AML-193 (cell line): ENCODE measurements around the gene FKRP.
A peak's percentile ranks its signal among the peaks of the same experiment; 100 is the strongest.

Source experiments
- DNase-seq, 2 experiments: peaks; one replicate each; lab custom pipeline; 2025; lab: John Stamatoyannopoulos, UW

The FKRP gene

DNA sequence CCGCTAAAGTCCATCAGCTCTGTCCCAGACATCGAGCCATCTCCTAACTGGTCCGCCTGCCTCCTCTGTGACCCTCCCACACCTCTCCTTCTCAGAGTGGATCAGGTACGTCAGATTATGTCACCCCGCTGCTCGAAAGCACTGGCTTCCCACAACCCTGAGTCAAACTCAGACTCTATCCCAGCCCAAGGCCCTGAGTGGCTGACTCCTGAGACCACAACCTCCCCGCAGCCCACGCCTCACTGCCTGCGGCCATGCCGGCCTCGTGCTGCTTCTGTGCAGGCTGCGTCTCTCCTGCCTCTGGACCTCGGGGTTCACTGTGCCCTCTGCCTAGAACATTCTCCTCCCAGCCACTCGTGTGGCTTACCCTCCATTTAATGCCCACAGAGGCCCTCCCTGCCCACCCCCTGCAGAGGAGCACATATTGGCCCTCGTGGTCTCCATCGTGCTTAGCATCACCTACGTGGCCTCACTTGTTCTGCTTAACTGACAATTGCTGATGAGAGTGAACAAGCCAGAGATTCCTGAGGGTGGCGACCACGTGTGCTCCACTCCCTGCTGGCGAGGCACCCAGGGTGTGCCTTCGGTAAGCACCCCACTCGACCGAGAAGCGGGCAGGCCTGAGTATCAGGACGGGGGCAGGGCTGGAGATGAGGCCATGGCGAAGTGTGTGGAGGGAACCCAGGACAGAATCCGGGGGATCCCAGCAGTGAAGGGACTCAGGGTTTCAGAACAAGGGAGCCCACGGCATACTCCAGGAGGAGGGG, 13.5 kb upstream of the FKRP start:
- DNase-seq: no peak

DNA sequence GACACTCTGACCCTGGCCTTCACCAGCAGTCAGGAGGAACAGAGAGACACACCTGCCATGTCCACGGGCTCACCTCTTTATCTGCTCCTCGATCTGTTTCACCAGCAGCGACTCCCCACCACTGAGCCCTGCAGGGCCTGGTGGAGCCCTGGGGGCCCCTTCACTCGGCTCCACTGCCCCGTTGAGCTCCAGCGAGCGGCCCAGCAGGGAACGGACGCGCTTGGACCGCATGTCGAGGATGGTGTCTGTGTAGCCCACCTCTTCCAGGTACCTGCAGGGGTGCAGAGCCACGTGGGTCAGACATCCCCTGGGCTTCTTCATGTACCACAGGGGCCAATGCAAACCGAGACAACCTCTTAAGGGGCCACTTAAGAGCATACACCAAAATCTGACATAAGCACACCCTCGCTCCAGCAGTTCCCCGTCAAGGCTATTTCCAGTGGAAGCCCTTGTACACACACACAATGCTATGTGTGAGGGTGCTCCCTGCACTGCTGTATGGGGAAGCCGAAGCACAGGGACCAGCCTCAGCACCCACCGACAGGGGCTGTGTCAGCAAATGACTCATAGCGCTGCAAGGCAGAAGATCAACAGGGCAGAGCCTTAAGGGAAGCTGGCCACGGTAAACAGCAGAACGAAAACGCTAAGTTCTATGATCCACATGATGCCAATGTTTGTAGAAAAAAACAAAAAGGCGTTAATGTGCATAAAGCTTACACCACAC, 12.7 kb upstream of the FKRP start:
- DNase-seq: no peak

DNA sequence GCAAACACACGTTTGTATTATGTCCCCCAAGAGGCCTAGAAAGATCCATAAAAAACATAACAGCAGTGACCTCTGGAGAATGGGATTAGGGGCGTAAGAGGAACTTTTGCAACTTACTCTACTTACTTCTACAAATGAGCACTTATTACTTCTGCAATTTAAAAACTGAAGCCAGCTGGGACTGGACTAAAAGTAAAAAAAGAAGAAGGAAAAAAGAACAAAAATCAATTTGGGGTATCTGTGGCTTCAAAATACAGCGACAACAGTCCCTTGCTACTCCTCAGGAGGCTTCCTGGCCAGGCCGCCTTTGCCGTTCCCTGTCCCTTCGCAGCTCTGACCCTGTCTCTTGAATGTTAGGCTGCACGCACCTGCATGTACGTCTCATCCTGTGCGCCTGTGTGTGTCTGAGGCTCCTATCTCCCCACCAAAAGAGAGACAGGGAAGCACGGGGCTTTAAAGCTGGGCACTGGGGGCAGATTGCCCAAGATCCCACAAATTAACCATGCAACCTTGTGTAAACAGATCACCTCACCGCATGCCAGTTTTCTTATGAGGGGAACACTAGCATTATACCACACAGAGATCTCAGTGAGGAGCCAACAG, 12.1 kb upstream of the FKRP start:
- DNase-seq: peak in 1 of 2 experiments; percentile 13

DNA sequence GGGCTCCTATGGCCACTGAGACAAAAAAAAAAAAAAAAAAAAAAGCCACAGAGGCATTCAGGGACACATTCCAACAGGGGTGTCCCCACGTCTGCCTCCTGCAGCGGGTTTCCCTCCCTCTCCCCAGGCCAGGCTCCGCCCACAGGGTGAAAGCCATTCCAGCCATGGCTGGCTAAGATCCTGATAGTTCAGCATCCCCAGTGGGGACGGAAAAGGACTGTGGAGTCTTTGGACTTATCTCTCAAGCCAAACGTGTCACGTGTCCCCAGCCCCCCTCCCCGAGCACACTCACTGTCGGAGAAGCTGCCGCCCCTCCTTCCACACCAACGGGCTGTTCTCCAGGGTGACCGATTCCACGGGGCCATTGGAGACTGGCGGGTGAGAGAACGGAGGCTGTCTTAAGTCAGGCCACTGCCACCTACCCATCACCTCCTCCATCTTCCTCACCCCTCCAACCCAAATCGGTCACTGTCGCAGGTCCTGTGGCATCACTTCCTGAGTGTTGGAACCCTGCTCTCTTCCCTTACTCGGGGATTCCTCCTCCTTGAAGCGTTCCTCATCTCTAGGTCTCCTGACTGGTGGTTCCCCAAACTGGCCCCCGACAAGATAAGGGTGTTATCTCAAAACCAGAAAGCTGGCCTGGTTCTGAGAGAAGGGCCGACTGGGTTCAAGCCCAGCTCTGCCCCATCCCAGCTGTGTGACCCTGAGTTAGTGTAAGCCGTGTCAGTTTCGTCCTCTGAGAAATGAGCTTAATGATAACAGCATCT, 9.1 kb upstream of the FKRP start:
- no peak for DNase-seq

DNA sequence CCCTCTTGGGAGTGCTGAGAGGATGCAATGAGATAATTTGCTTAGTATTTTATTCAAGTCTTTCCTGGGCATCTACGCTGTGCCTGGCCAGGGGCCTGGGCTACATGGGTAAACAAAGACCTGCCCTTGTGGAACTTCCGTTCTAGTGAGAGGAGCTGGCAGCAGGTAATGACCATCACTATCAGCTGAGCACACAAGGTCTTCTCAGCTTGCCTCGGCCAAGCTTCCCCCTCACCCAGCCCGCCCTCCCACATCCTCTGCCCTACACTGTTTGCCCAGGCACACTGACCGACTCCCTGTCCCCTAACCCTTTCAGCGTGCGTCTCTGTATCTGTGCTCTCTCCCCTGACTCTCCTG, 8.6 kb upstream of the FKRP start:
- DNase-seq: no peak

DNA sequence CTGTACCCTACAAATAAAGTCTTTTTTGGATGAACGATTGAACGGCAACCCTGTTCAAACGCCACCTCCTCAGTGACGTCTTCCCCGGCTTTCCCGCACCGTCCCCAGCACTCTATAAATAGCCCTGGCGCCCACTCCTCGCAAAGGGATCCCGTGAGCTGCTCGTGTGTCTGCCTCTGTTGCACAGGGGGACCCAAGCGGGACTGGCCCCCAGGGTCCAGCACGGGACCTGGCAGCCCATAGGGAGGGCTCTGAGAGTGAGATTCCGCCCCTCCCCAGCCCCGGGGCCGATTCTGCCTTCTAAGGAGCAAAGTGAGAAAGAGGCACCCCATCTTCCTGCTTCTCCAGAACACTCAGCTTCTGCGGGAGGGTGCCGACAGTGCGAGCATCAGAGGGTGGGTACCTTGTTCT, 8.1 kb upstream of the FKRP start:
- DNase-seq: no peak

DNA sequence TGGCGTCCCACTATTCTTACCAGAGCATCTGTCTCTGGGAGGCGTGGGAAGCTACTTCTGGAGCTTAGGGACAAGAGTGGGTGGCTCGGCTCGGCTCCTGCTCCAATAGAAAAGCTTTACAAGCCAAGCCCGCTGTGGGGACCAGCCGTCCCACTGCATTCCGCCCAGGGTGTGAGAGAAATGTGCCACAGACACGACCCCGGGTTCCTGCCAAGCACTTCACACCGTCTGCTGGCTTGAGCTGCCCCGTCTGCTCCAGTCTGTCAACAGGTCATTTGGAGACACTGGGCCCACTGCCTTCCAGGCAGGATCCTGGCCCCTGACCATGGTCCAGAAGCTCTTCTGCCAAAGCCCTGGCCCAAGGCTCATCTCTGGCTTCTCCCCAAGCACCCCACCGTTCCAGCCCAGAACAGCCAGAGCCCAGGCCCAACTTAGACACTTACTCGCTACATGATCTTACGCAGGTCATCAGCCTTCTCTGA, 6.5 kb upstream of the FKRP start:
- no peak for DNase-seq

DNA sequence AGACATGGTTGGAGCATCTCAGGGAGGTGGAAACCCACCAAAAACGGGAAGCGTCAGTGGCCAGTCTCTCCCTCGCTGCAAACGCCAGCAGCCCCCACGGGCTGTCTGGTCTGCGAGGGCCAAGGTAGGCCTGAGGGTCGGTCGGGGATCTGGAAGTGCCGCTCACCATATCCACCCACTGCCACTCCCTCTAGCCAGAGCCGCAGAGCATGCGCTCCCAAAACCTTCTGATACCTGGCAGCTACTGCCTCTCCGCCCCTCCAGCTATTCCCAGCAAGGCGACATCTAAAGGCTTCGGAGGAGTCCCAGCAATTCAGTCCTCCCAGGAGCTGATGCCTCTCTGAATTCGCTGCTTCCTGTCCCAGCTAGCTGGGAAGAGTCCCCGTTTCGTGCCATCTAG, 4.4 kb upstream of the FKRP start:
- no peak for DNase-seq

DNA sequence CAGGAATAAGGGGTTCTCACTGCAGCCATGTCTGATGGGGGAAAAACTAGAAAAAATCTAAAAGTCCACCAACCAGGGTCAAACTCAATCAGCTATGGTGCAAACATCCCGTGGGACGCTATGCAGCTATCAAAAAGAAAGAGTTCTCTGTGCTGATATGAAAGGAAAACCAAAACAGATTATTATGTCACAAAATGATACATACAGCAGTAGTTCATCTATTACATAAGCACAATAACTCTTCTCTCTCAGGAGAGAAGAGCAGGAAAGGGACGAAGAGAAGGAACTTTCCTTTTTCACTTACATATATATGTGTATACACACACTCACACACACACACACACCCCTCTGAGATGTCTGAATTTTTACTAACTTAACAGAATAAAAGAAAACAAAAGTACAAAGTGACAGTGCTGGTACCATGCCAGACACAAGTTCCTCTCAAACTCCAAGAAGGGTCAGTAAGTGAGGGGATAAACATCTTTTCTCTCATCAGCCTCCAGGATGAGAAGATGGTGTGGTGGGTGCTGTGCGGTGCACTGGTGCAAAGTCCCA, 2.9 kb upstream of the FKRP start:
- no peak for DNase-seq

DNA sequence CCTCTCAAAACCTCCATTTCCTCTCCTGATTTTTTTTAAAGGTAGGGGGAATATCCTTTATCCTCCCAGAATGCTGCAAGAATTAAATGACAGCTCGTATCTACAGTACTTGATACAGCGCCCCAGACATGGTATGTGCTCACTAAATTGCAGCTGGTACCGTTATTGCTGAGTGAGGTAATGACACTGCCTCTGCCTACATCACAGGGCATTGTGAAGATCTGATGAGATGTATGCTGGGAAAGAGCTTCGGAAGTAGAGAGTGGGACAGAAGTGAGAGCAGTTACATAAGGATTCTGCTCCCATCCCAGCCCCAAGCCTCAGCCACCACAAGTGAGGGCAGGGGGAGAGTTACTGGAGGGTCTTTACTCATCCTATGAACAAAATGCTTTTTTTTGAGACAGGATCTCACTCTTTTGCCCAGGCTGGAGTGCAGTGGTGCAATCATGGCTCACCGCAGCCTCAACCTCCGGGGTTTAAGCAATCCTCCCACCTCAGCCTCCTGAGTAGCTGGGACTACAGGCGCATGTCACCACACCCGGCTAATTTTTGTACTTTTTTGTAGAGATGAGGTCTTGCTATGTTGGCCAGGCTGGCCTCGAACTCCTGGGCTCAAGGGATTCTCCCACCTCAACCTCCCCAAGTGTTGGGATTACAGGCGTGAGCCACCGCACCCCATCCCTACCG, 1.7 kb upstream of the FKRP start:
- no peak for DNase-seq

DNA sequence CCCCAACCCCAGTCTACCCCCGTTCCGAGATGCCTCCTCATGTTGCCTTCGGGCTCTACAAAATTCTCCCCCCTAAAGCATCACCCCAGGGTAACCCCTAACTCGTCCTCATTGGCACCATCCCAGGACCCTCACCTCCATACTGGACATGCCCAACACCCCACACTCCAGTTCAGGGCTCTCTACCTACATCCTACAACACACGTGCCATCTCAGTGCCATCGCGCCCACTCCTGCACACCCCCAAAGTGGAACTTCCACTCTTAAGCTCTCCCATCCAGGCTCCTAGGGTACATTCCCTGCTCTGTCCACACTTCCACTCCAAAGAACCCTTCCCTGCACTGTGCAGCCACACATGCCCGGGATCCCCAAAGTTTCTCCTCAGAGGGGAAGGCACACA, 827 bp upstream of the FKRP start:
- no peak for DNase-seq

DNA sequence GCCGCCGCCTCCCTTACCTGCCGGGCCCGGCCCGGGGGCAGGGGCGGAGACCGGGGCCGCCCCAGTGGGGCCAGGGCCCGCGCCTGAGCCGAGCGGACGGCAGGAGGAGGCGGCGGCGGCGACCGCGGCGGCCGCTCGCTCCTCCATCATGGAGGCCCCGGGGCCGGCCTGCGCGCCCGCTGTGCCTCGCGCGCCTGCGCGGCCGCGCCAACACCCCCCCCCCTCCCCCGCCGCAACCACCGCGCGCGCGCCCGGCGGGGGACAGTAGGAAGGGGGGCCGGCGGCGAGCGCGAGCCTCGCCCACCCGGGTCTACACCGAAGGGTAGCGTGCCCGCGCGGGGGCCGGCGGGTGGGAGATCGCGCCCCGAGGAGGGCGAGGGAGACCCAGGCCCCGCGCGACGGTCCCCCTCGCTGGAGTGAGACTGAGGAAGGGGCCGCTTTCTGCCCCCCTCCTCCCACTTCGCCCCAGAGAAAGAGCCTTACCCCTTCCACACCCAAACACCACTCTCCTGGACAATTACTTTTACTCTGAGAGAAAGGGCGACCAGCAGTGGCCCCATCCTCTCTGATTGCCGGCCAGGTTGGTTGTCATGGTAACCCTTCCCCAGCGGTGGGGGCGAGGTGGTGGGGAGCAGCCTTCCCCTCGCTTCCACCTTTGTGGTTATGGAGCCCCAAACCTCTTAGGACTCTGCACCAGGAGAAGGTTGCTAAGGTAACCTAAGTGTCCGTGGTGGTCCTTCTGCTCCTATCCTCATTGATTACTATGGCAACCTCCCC, 612 bp downstream of the FKRP start, which contains the start of gene STRN4:
Gene STRN4, minus strand, starts transcription at position 170 of the 777 bp plus-strand sequence. Its CDS starts 20 bp downstream, at position 150.
- DNase-seq: peak in 1 of 2 experiments; percentile 14

DNA sequence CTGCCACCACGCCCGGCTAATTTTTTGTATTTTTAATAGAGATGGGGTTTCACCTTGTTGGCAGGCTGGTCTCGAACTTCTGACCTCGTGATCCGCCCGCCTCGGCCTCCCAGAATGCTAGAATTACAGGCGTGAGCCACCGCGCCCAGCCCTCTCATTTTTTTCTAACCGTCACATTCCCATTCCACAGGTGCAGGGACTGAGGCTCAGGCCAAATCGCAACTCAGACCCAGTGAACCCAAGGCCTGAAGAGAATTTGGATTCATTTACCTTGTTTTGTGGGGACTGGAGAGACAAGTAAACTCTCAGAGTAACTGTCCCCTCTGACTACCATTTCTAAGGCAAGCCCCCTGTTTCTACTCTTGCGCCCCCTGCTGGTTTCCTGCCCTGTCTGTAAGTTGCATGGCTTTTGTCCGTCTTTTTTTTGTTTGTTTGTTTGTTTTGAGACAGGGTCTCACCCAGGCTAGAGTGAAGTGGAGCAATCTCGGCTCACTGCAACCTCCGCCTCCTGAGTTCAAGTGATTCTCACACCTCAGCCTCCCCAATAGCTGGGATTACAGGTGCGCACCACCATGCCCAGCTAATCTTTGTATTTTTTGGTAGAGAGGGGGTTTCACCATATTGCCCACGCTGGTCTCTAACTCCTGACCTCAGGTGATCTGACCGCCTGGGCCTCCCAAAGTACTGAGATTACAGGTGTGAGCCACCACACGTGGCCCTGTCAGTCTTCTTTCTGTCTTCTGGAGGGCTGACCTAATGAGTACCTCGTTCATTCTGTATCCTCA, 2.7 kb downstream of the FKRP start:
- DNase-seq: peak; percentile 39 to 51

DNA sequence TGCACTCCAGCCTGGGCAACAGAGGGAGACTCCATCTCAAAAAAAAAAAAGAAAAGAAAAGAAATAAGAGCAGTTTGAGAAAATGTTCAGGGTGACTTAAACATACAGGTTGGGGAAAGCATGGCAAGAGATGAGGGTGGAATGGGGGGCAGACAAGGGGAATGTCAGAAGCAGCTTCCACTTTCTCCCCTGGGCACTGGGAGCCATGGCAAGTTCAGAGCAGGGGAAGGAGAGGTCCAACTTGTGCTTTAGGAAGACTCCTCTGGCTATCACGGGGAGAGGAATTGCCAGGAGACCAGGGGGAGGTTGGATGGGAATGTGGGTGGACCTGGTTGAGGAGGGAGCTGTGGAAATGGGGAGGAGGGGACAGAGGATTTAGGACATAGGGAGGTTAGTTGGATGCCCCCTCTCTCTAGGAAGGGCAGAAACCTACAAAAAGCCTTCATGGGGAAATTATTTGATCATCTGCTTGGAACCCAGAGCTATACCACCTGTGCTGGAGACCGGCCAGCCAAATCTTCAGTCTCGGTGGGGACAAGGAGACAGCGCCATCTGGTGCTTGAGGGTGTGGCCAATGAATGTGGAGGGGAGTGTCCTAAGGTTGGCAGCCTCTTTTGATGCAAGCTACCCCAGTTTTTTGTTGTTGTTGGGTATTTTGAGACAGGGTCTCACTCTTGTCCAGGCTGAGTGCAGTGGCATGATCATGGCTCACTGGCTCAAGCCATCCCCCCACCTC, 7.7 kb downstream of the FKRP start:
- peak; percentile 50 to 52 for DNase-seq

DNA sequence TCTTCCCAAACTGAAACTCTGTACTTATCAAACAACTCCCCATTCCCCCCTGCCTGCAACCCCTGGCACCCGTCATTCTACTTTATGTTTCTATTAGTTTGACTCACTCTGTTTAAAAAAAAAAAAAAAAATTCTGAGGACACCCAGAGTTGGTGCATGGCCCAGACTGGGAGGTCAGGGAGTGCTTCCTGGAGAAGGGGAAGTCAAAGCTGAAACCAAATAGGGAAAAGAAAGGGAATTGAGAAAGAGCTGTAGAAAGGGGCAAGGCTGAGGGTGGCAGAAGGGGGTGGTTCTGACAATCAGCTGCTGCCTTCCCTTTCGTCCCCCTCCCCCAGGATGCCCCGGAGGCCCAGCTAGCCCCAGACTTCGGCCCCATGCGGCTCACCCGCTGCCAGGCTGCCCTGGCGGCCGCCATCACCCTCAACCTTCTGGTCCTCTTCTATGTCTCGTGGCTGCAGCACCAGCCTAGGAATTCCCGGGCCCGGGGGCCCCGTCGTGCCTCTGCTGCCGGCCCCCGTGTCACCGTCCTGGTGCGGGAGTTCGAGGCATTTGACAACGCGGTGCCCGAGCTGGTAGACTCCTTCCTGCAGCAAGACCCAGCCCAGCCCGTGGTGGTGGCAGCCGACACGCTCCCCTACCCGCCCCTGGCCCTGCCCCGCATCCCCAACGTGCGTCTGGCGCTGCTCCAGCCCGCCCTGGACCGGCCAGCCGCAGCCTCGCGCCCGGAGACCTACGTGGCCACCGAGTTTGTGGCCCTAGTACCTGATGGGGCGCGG, 9.4 kb downstream of the FKRP start:
- DNase-seq: no peak

DNA sequence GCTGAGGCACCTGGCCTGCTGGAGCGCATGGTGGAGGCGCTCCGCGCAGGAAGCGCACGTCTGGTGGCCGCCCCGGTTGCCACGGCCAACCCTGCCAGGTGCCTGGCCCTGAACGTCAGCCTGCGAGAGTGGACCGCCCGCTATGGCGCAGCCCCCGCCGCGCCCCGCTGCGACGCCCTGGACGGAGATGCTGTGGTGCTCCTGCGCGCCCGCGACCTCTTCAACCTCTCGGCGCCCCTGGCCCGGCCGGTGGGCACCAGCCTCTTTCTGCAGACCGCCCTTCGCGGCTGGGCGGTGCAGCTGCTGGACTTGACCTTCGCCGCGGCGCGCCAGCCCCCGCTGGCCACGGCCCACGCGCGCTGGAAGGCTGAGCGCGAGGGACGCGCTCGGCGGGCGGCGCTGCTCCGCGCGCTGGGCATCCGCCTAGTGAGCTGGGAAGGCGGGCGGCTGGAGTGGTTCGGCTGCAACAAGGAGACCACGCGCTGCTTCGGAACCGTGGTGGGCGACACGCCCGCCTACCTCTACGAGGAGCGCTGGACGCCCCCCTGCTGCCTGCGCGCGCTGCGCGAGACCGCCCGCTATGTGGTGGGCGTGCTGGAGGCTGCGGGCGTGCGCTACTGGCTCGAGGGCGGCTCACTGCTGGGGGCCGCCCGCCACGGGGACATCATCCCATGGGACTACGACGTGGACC, 10.1 kb downstream of the FKRP start:
- no peak for DNase-seq

DNA sequence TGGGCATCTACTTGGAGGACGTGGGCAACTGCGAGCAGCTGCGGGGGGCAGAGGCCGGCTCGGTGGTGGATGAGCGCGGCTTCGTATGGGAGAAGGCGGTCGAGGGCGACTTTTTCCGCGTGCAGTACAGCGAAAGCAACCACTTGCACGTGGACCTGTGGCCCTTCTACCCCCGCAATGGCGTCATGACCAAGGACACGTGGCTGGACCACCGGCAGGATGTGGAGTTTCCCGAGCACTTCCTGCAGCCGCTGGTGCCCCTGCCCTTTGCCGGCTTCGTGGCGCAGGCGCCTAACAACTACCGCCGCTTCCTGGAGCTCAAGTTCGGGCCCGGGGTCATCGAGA, 10.7 kb downstream of the FKRP start:
- DNase-seq: no peak

DNA sequence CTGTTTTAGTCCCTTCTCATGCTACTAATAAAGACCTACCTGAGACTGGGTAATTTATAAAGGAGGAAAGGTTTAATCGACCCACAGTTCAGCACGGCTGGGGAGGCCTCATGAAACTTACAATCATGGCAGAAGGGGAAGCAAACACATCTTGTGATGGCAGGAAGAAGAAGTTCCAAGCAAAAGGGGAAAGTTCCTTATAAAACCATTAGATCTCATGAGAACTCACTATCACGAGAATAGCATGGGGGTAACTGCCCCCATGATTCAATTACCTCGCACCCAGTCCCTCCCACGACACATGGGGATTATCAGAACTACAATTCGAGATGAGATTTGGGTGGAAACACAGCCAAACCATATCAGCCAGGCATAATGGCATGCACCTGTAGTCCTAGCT, 13.3 kb downstream of the FKRP start:
- no peak for DNase-seq
